HG02852 (cell line): ENCODE results near the gene SNX15.
"Not testable (repeated sequence)": the region's sequence is repeated elsewhere in the genome, so short reads cannot be mapped to it uniquely, and the experiment has no call there.

Experiments used
- ATAC-seq: cut with Tn5 transposase; IDR thresholded peaks from one replicate; pipeline ENCODE4 v1.9.1; 2021; ENCODE audit warnings: mild to moderate bottlenecking, moderate library complexity; ENCODE audit not compliant: unreplicated experiment

The SNX15 gene

GRCh38 chr11:65027213-65028067 is at the start of gene SNX15:
Gene SNX15 (plus strand): TSS chr11:65027439. CDS start chr11:65027538, 99 bp downstream.
- peak; percentile 86 for ATAC-seq

GRCh38 chr11:64983339-64983738 is 43.9 kb upstream of the SNX15 start:
- not testable (repeated sequence) for ATAC-seq

DNA sequence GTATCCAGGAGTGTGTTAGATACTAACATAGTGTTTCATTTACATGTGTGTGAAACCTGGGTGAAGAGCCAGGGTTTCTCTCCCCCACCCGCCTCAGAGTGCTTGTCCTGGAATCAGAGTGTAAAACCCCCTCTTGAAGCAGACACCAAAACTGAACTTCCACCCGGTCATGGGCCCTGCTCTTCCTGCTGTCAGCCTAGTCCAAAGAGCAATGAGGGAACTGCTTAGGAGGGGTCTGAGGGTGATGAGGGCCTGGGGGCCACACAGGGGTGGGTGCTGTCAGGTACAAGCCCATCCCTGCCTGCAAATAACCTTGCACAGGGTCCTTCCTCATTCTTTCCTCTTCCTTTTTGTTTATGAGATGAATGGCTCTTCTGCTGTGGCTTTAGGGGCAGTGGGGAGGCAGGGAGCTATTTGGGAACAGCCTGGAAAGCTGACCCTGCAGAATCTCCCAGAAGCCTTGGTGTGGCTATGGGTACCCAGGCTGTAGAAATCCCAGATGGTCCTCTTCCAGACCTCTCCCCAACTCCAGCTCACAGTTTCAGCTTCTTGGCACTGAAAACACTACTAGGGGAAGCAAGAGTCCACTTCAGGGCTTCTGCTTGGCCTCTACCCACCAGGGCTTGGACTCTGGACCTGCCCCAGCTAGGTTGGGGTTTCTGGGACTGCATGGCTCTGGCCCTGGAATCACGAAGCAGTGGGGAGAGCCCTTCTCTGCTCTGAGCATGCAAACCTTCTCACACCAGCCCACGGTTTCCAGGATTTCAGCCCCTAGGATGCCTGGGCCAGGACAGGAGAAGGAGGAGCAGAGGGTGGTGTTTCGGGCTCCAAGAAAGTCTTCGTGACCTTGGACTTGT is 39.0 kb upstream of the SNX15 start:
- ATAC-seq, result no peak

DNA sequence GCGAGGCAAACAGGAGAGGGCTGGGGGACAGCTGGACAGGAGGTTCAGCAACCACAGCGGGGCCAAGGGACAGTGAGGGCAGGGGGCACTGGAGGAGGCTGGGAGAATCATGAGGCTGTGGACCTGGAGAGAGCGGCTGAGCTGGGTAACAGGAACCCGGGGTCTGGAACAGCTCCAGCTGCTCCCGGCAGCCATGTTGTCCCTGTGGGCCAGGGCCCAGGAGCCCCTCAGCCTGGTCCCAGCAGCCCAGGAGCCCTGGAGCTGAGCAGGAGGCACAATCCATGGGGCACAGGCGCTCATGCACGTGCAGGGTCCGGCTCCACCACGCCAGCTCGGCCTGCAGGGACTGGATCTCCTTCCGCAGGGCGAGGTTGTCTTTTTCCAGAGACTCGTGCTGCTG is 37.8 kb upstream of the SNX15 start:
- ATAC-seq, result no peak

DNA sequence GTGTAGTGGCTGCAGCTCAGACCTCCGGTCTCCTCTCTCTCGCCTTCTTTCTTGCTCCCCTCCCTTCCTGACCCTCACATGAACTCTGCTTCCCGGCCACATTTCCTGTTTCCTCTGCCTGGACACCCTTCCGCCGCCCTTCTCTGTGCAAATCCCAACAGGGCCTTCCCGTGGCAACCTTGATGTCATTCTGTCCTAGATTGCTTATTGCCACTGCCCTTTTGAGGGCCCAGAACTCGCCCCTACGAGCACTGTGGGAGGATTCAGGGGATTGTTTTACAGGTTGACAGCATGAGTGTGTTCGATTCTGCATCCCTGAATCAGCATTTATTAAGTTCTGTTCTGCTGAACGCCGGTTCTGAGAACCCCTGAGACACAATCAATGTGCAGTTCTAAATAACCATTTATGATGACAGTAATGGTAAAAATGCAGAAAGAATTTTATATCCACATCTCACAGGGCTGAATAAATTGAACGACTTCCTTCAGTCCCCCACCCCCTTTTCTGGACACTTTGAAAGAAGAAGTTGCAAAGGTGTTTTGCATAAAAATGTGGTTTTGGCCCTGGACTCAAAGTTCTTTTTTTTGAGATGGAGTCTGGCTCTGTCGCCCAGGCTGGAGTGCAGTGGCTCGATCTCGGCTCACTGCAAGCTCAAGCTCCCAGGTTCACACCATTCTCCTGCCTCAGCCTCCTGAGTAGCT is 36.9 kb upstream of the SNX15 start:
- no peak for ATAC-seq

- ATAC-seq, result no peak
Observed at GRCh38 chr11:64994318-64994717, 32.9 kb upstream of the SNX15 start.

DNA sequence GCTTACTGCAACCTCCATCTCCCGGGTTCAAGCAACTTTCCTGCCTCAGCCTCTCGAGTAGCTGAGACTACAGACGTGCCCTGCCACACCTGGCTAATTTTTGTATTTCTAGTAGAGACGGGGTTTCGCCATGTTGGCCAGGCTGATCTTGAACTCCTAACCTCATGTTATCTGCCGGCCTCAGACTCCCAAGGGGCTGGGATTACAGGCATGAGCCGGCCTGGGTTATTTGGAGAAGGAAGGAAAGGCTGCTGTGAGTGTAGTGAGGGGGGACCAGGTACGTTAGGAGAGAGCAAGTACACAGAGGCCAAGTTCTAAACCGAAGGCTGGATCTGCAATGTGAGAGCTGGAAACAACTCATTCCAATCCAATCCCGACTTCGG is 30.9 kb upstream of the SNX15 start:
- ATAC-seq, result no peak

GRCh38 chr11:64996710-64997380 is 30.4 kb upstream of the SNX15 start, which contains the start of gene BATF2:
Gene BATF2 (minus strand): TSS chr11:64996971. CDS start chr11:64996914, 57 bp downstream.
- no peak for ATAC-seq

DNA sequence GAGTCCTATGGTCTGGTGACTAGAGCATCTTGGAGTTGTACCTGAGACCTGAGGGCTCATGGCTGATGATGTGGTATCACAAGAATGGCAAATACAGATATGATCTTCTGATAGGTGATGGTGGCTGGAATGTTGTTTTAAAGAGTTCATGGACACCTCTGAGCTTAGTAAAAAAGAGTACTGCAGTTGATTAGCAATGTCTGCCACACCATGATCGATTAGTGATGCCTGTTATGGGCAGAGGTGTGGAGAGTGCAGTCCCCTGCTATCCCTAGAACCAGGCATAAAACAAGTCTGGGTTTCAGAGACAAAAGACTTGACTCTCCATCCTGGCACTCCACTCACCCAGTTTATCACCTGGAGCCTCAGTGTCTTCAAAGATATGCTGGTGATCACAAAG is 29.1 kb upstream of the SNX15 start:
- ATAC-seq, result no peak

GRCh38 chr11:64998690-64999431 is 28.4 kb upstream of the SNX15 start:
- ATAC-seq, result no peak

- no peak for ATAC-seq
Observed at GRCh38 chr11:64999478-64999877, 27.8 kb upstream of the SNX15 start.

- no peak for ATAC-seq
Observed at GRCh38 chr11:65002706-65003105, 24.5 kb upstream of the SNX15 start.

DNA sequence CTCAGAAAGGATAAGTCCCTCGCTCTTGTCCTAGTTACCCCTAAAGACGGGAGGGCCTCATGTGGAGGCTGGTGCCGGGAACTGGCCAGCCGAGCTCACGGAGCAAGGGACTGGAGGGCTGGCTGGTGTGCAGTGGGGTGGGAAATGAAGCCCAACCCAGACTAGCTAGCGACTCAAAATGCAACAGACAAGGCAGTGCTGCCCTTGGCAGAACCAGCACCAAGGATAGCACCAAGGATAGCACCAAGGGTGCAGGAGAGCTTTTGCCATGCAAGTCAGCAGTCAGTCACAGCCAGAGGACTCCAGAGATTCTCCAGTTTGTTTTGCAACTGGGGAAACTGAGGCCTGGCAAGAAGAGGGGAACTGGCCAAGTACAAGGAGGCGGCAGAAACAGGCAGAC is 24.0 kb upstream of the SNX15 start:
- ATAC-seq, result no peak

GRCh38 chr11:65003968-65004367 is 23.3 kb upstream of the SNX15 start:
- not testable (repeated sequence) for ATAC-seq

DNA sequence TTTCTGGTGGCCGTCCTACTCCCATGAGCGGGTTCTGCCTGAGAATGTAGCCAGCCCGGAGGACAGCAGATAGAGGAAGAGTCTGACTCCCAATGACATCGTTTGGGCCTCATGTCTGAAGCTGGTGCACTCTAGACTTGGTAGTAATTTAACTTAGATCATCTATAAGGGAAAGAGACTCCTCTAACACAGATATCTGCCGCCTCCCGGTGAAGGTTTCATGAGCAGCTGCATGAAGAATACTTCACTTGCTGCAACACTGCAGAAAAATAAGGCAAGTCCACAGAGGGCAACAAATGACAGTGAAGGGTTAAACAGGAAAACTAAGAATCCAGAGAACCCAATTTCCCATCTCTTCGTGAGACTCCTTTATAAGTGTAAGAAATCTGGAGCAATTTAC is 19.2 kb upstream of the SNX15 start:
- ATAC-seq, result no peak

DNA sequence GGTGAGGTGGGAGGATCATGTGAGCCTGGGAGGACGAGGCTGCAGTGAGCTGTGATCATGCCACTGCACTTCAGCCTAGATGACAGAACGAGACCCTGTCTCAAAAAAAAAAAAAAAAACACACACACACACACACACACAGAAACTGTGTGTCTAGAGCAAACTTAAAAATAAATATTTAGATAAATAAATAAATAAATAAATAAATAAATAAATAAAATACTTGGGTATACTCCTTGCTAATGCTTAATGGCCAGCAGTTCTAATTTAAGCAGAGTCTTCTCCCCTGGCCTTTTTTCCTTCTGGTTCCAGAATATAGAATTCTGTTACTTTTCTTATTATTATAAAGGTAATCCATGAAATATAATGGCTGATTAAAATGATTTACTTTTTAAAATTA is 18.4 kb upstream of the SNX15 start:
- no peak for ATAC-seq

DNA sequence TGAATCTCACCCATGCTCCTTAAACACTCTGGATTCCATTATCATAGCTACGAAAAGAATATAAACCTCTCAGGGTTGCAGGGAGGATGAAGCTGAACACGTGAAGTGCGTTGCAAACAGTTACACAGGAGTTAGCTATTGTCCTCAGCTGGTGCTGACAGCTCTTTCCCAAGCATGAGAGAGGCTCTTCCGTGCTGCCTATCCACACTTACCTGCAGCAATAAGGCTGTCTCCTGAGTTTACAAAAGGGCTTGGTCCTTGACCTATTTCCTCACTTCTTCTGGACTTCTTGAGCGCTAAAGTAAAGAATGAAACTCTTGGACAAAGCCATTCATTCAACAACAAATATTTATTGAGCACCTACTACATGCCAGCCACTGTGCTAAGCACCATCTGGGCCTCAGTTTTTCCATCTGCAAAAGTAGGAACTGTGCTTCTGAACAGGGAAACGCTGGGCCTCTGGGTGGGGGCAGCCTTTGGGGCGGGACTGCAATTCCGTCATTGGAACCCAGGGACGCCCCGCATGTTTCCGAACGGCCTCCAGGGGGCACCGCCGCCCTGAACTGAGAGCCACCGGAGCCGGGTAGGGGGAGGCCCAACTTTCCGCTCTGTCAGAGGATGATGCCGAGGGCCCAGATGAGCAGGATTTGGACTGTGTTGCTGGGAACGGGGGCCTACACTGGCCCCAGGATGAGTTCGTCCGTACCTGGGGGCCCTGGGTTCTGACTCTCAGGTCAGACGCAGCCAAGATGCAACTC is 13.9 kb upstream of the SNX15 start:
- ATAC-seq, result peak; percentile 63

GRCh38 chr11:65013888-65014725 is 13.1 kb upstream of the SNX15 start, which contains the start of gene ARL2:
Gene ARL2 (plus strand): TSS chr11:65014160. CDS start chr11:65014208, 48 bp downstream.
- ATAC-seq, result peak; percentile 77
